Spleen (tissue), 3 donors: ENCODE results near the gene ATP6V0A4.

Experiments used
- POLR2A ChIP-seq, 3 donors: fragments of 450-650 bp; IDR thresholded peaks; one replicate each; pipeline ENCODE4 v1.5.1; 2017; ENCODE audit warnings: antibody characterized with exemption in 3 of 3, mild to moderate bottlenecking in 1 of 3
- POLR2AphosphoS5 ChIP-seq, 3 donors: sonication (generic); formaldehyde crosslinking; IDR thresholded peaks; one replicate each; pipeline ENCODE4 v1.5.1; 2017; ENCODE audit warnings: antibody characterized with exemption in 3 of 3

- no peak for TF ChIP-seq POLR2AphosphoS5 (IDR thresholded peaks at IDR 0.05)
- no peak for TF ChIP-seq POLR2A (IDR thresholded peaks at IDR 0.05)
These were observed 27.1 kb downstream of the ATP6V0A4 start for GRCh38 chr7:138770904-138771303.
